Mesodermal cell (in vitro differentiated cells): ENCODE measurements around the gene PRKRIP1.
"Not testable (repeated sequence)": the region's sequence is repeated elsewhere in the genome, so short reads cannot be mapped to it uniquely, and the experiment has no call there.

Experiments
- H3K27ac ChIP-seq: 2 replicates; pipeline ENCODE4 v1.7.0; 2013; ENCODE audit warnings: mild to moderate bottlenecking, low read depth, low read length, moderate library complexity; ENCODE audit not compliant: severe bottlenecking
- H3K36me3 ChIP-seq: 2 replicates; pipeline ENCODE4 v1.7.1; 2013; ENCODE audit warnings: mild to moderate bottlenecking, low read length, moderate library complexity; ENCODE audit not compliant: control insufficient read depth, insufficient read depth
- H3K4me1 ChIP-seq: one replicate; pipeline ENCODE4 v1.7.1; 2013; ENCODE audit warnings: mild to moderate bottlenecking, low read length; ENCODE audit not compliant: insufficient read depth, control insufficient read depth, poor library complexity, severe bottlenecking
- H3K4me3 ChIP-seq: 2 replicates; pipeline ENCODE4 v1.7.0; 2013; ENCODE audit warnings: low read length, control low read depth, mild to moderate bottlenecking; ENCODE audit not compliant: insufficient read depth, poor library complexity, severe bottlenecking; ENCODE audit errors: extremely low read depth
- H3K9me3 ChIP-seq: 2 replicates; pipeline ENCODE4 v1.7.1; 2013; ENCODE audit warnings: mild to moderate bottlenecking, low read length, moderate library complexity; ENCODE audit not compliant: control insufficient read depth
- WGBS, 2 experiments: methylation state at CpG; one replicate each; pipeline ENCODE4 v1.1.5; 2013; ENCODE audit warnings: missing lambda C conversion rate in 2 of 2; ENCODE audit not compliant: insufficient coverage in 2 of 2; 5-methylcytosine and 5-hydroxymethylcytosine counted together

Gene PRKRIP1

GRCh38 chr7:102469972-102470825 lies 74.0 kb downstream of the PRKRIP1 start:
- Histone ChIP-seq H3K9me3 (no peaks in the 10 kb centered on the region), H3K4me1 (no peaks in the 10 kb centered on the region), H3K4me3 (no peak overlapping the region), H3K27ac (no peak overlapping the region), H3K36me3 (peaks cover 31% of the 10 kb centered on the region)
- WGBS, 2 experiments: 84 to 89% methylated on average over 15 of the region's 20 CpGs

- H3K4me1 ChIP-seq: no peaks in the 10 kb centered on the region
- H3K9me3 ChIP-seq: no peaks in the 10 kb centered on the region
- no peak overlapping the region for H3K4me3 ChIP-seq
- no peak overlapping the region for H3K27ac ChIP-seq
- 94% methylated on average over 5 of the region's 6 CpGs for WGBS, 2 experiments
- peaks cover 28% of the 10 kb centered on the region for H3K36me3 ChIP-seq
These were observed 75.6 kb downstream of the PRKRIP1 start for GRCh38 chr7:102471791-102472125.

- no peaks in the 10 kb centered on the region for H3K4me1 ChIP-seq
- H3K4me3 ChIP-seq: no peak overlapping the region
- H3K36me3 ChIP-seq: peaks cover 25% of the 10 kb centered on the region
- no peak overlapping the region for H3K27ac ChIP-seq
- no peaks in the 10 kb centered on the region for H3K9me3 ChIP-seq
- WGBS, 2 experiments: 91 to 92% methylated on average over 20 to 21 of the region's 31 CpGs
These were observed 76.2 kb downstream of the PRKRIP1 start for GRCh38 chr7:102472126-102473041.

- H3K36me3 ChIP-seq: peaks cover 25% of the 10 kb centered on the region
These were observed 77.3 kb downstream of the PRKRIP1 start for GRCh38 chr7:102473271-102473991.

GRCh38 chr7:102474116-102474515 lies 78.0 kb downstream of the PRKRIP1 start:
- not testable (repeated sequence) for H3K4me3 ChIP-seq, H3K27ac ChIP-seq, H3K9me3 ChIP-seq, H3K4me1 ChIP-seq
- peaks cover 25% of the 10 kb centered on the region for H3K36me3 ChIP-seq
- WGBS, 2 experiments: no CpG with 5 or more reads among the region's 14 CpGs

More at GRCh38 chr7:102473271-102473991, 77.3 kb downstream of the PRKRIP1 start:
- Histone ChIP-seq H3K4me1 (no peaks in the 10 kb centered on the region), H3K4me3 (no peak overlapping the region), H3K27ac (no peak overlapping the region), H3K9me3 (no peaks in the 10 kb centered on the region)
- 96 to 98% methylated on average over 9 to 18 of the region's 23 CpGs for WGBS, 2 experiments

- H3K4me3 ChIP-seq, H3K9me3 ChIP-seq, H3K4me1 ChIP-seq, H3K27ac ChIP-seq: not testable (repeated sequence)
- H3K36me3 ChIP-seq: peaks cover 22% of the 10 kb centered on the region
- 100% methylated on average over 2 of the region's 19 CpGs; no CpG with 5 or more reads in 1 of the 2 experiments for WGBS, 2 experiments
These were observed 78.7 kb downstream of the PRKRIP1 start for GRCh38 chr7:102474736-102475435.
